HEK293 (cell line): Measurements from ENCODE around the gene PAX1.

Experiments
- KLF9 ChIP-seq: fragments of 450-650 bp; formaldehyde crosslinking; IDR thresholded peaks from 2 replicates; pipeline ENCODE4 v1.5.1; 2016; ENCODE audit warnings: missing biosample characterization, missing genetic modification characterization, low read depth
- ZNF10 ChIP-seq: fragments of 450-650 bp; formaldehyde crosslinking; IDR thresholded peaks from 2 replicates; pipeline ENCODE4 v1.5.1; 2017; ENCODE audit warnings: missing biosample characterization, missing genetic modification characterization

GRCh38 chr20:21698494-21699215, 6.8 kb upstream of the PAX1 start:
- TF ChIP-seq ZNF10 (no peak), KLF9 (tag by site-specific recombination) (no peak)
